Measurements from ENCODE around the gene CENPB. TPM values are rescaled to one million over a fixed set of nuclear protein-coding genes. Genes with fewer than 3 reads are reported as not detected.

The CENPB gene
- total RNA-seq, 1 experiment from 2014 or later: 13.0 TPM

- Histone ChIP-seq H3K9me3 (ENCODE audit: low read length) (no peaks in the 10 kb centered on the region), H3K27me3 (ENCODE audit: low read length) (no peaks in the 10 kb centered on the region), H3K4me3 (ENCODE audit: low read length) (no peak overlapping the region), H3K36me3 (ENCODE audit: insufficient read depth, low read length) (peaks cover 10% of the 10 kb centered on the region), H3K9ac (ENCODE audit: low read length) (no peak overlapping the region), H3K27ac (ENCODE audit: low read length) (no peak overlapping the region), H3K4me2 (ENCODE audit: low read depth, low read length, poor library complexity, severe bottlenecking) (no peak overlapping the region), H3K9me2 (replicated peaks; ENCODE audit: insufficient read depth, low read length) (no peaks in the 10 kb centered on the region), H3K4me1 (ENCODE audit: low read length) (no peaks in the 10 kb centered on the region), H2AFZ (ENCODE audit: low read length) (no peak overlapping the region), H3K79me2 (ENCODE audit: low read length) (peaks cover 10% of the 10 kb centered on the region), H4K20me1 (ENCODE audit: insufficient read depth, low read depth, low read length) (0 out of 2 replicates have a peak, but pooled peaks cover 4% of the 10 kb centered on the region)
- no peak for DNase-seq
Measured at GRCh38 chr20:3755814-3756480, 30.6 kb downstream of the CENPB start.

- H3K36me3 ChIP-seq (ENCODE audit: insufficient read depth, low read length): peaks cover 10% of the 10 kb centered on the region
- H3K4me1 ChIP-seq (ENCODE audit: low read length): no peaks in the 10 kb centered on the region
- no peaks in the 10 kb centered on the region for H3K9me3 ChIP-seq (ENCODE audit: low read length)
- no peak overlapping the region for H3K9ac ChIP-seq (ENCODE audit: low read length)
- no peak overlapping the region for H2AFZ ChIP-seq (ENCODE audit: low read length)
- H3K4me3 ChIP-seq (ENCODE audit: low read length): no peak overlapping the region
- 0 out of 2 replicates have a peak, but pooled peaks cover 6% of the 10 kb centered on the region for H4K20me1 ChIP-seq (ENCODE audit: insufficient read depth, low read depth, low read length)
- no peak overlapping the region for H3K27ac ChIP-seq (ENCODE audit: low read length)
- H3K27me3 ChIP-seq (ENCODE audit: low read length): no peaks in the 10 kb centered on the region
- DNase-seq: no peak
- H3K4me2 ChIP-seq (ENCODE audit: low read depth, low read length, poor library complexity, severe bottlenecking): no peak overlapping the region
- H3K9me2 ChIP-seq (replicated peaks; ENCODE audit: insufficient read depth, low read length): no peaks in the 10 kb centered on the region
- H3K79me2 ChIP-seq (ENCODE audit: low read length): peaks cover 4% of the 10 kb centered on the region
Measured at GRCh38 chr20:3755269-3755668, 31.3 kb downstream of the CENPB start.

- Histone ChIP-seq H3K9ac (ENCODE audit: low read length) (no peak overlapping the region), H3K27me3 (ENCODE audit: low read length) (no peaks in the 10 kb centered on the region), H3K4me1 (ENCODE audit: low read length) (no peaks in the 10 kb centered on the region)
Measured at GRCh38 chr20:3754276-3754630, 32.3 kb downstream of the CENPB start.

GRCh38 chr20:3753501-3754275, 32.9 kb downstream of the CENPB start:
- no peak for DNase-seq
- no peaks in the 10 kb centered on the region for H3K9me2 ChIP-seq (replicated peaks; ENCODE audit: insufficient read depth, low read length)
- H3K4me2 ChIP-seq (ENCODE audit: low read depth, low read length, poor library complexity, severe bottlenecking): no peak overlapping the region
- H3K27me3 ChIP-seq (ENCODE audit: low read length): no peaks in the 10 kb centered on the region
- no peak overlapping the region for H3K9ac ChIP-seq (ENCODE audit: low read length)
- H3K27ac ChIP-seq (ENCODE audit: low read length): no peak overlapping the region
- no peaks in the 10 kb centered on the region for H3K4me1 ChIP-seq (ENCODE audit: low read length)
- no peak overlapping the region for H2AFZ ChIP-seq (ENCODE audit: low read length)
- H3K79me2 ChIP-seq (ENCODE audit: low read length): no peaks in the 10 kb centered on the region
- H3K36me3 ChIP-seq (ENCODE audit: insufficient read depth, low read length): peaks cover 10% of the 10 kb centered on the region
- no peaks in the 10 kb centered on the region for H3K9me3 ChIP-seq (ENCODE audit: low read length)
- H3K4me3 ChIP-seq (ENCODE audit: low read length): no peak overlapping the region
- H4K20me1 ChIP-seq (ENCODE audit: insufficient read depth, low read depth, low read length): 0 out of 2 replicates have a peak, but pooled peaks cover 9% of the 10 kb centered on the region

More at GRCh38 chr20:3754276-3754630, 32.3 kb downstream of the CENPB start:
- Histone ChIP-seq H3K36me3 (ENCODE audit: insufficient read depth, low read length) (peaks cover 10% of the 10 kb centered on the region), H3K9me2 (replicated peaks; ENCODE audit: insufficient read depth, low read length) (no peaks in the 10 kb centered on the region), H4K20me1 (ENCODE audit: insufficient read depth, low read depth, low read length) (0 out of 2 replicates have a peak, but pooled peaks cover 9% of the 10 kb centered on the region), H2AFZ (ENCODE audit: low read length) (no peak overlapping the region), H3K4me2 (ENCODE audit: low read depth, low read length, poor library complexity, severe bottlenecking) (no peak overlapping the region), H3K4me3 (ENCODE audit: low read length) (no peak overlapping the region), H3K27ac (ENCODE audit: low read length) (no peak overlapping the region), H3K79me2 (ENCODE audit: low read length) (no peaks in the 10 kb centered on the region), H3K9me3 (ENCODE audit: low read length) (no peaks in the 10 kb centered on the region)
- no peak for DNase-seq

GRCh38 chr20:3753098-3753497, 33.4 kb downstream of the CENPB start:
- Histone ChIP-seq H3K4me3 (ENCODE audit: low read length) (no peak overlapping the region), H3K9me2 (replicated peaks; ENCODE audit: insufficient read depth, low read length) (no peaks in the 10 kb centered on the region), H4K20me1 (ENCODE audit: insufficient read depth, low read depth, low read length) (0 out of 2 replicates have a peak, but pooled peaks cover 9% of the 10 kb centered on the region), H3K27ac (ENCODE audit: low read length) (no peak overlapping the region), H3K9me3 (ENCODE audit: low read length) (no peaks in the 10 kb centered on the region), H3K9ac (ENCODE audit: low read length) (no peak overlapping the region), H3K4me1 (ENCODE audit: low read length) (no peaks in the 10 kb centered on the region), H2AFZ (ENCODE audit: low read length) (no peak overlapping the region), H3K4me2 (ENCODE audit: low read depth, low read length, poor library complexity, severe bottlenecking) (no peak overlapping the region), H3K27me3 (ENCODE audit: low read length) (no peaks in the 10 kb centered on the region), H3K79me2 (ENCODE audit: low read length) (no peaks in the 10 kb centered on the region), H3K36me3 (ENCODE audit: insufficient read depth, low read length) (peaks cover 8% of the 10 kb centered on the region)
- DNase-seq: peak; percentile 84

GRCh38 chr20:3752386-3752759, 34.2 kb downstream of the CENPB start:
- H3K9me3 ChIP-seq (ENCODE audit: low read length): no peaks in the 10 kb centered on the region
- no peaks in the 10 kb centered on the region for H3K27me3 ChIP-seq (ENCODE audit: low read length)
- peaks cover 4% of the 10 kb centered on the region for H3K36me3 ChIP-seq (ENCODE audit: insufficient read depth, low read length)
- H3K27ac ChIP-seq (ENCODE audit: low read length): no peak overlapping the region
- H3K4me3 ChIP-seq (ENCODE audit: low read length): no peak overlapping the region
- H3K4me2 ChIP-seq (ENCODE audit: low read depth, low read length, poor library complexity, severe bottlenecking): no peak overlapping the region
- H2AFZ ChIP-seq (ENCODE audit: low read length): no peak overlapping the region
- H3K9me2 ChIP-seq (replicated peaks; ENCODE audit: insufficient read depth, low read length): no peaks in the 10 kb centered on the region
- no peak overlapping the region for H3K9ac ChIP-seq (ENCODE audit: low read length)
- no peaks in the 10 kb centered on the region for H3K4me1 ChIP-seq (ENCODE audit: low read length)
- DNase-seq: no peak
- 0 out of 2 replicates have a peak, but pooled peaks cover 9% of the 10 kb centered on the region for H4K20me1 ChIP-seq (ENCODE audit: insufficient read depth, low read depth, low read length)
- no peaks in the 10 kb centered on the region for H3K79me2 ChIP-seq (ENCODE audit: low read length)

- H3K4me3 ChIP-seq (ENCODE audit: low read length): no peak overlapping the region
- H3K4me2 ChIP-seq (ENCODE audit: low read depth, low read length, poor library complexity, severe bottlenecking): no peak overlapping the region
Measured at GRCh38 chr20:3751675-3752385, 34.7 kb downstream of the CENPB start.

GRCh38 chr20:3751305-3751674, 35.2 kb downstream of the CENPB start:
- H3K9me3 ChIP-seq (ENCODE audit: low read length): no peaks in the 10 kb centered on the region
- H3K4me1 ChIP-seq (ENCODE audit: low read length): no peaks in the 10 kb centered on the region
- no peak overlapping the region for H3K4me2 ChIP-seq (ENCODE audit: low read depth, low read length, poor library complexity, severe bottlenecking)
- H3K9ac ChIP-seq (ENCODE audit: low read length): no peak overlapping the region
- no peaks in the 10 kb centered on the region for H3K9me2 ChIP-seq (replicated peaks; ENCODE audit: insufficient read depth, low read length)
- no peak overlapping the region for H3K27ac ChIP-seq (ENCODE audit: low read length)
- H4K20me1 ChIP-seq (ENCODE audit: insufficient read depth, low read depth, low read length): peaks cover 9% of the 10 kb centered on the region; the same call in 1 of the 2 replicates
- no peak for DNase-seq
- no peak overlapping the region for H3K4me3 ChIP-seq (ENCODE audit: low read length)
- no peaks in the 10 kb centered on the region for H3K27me3 ChIP-seq (ENCODE audit: low read length)
- H3K36me3 ChIP-seq (ENCODE audit: insufficient read depth, low read length): peaks cover 4% of the 10 kb centered on the region
- no peaks in the 10 kb centered on the region for H3K79me2 ChIP-seq (ENCODE audit: low read length)
- no peak overlapping the region for H2AFZ ChIP-seq (ENCODE audit: low read length)

More at GRCh38 chr20:3751675-3752385, 34.7 kb downstream of the CENPB start:
- Histone ChIP-seq H3K9ac (ENCODE audit: low read length) (no peak overlapping the region), H3K9me3 (ENCODE audit: low read length) (no peaks in the 10 kb centered on the region), H3K27ac (ENCODE audit: low read length) (no peak overlapping the region), H3K27me3 (ENCODE audit: low read length) (no peaks in the 10 kb centered on the region), H3K79me2 (ENCODE audit: low read length) (no peaks in the 10 kb centered on the region), H2AFZ (ENCODE audit: low read length) (no peak overlapping the region), H3K4me1 (ENCODE audit: low read length) (no peaks in the 10 kb centered on the region), H3K36me3 (ENCODE audit: insufficient read depth, low read length) (peaks cover 4% of the 10 kb centered on the region), H3K9me2 (replicated peaks; ENCODE audit: insufficient read depth, low read length) (no peaks in the 10 kb centered on the region), H4K20me1 (ENCODE audit: insufficient read depth, low read depth, low read length) (peaks cover 9% of the 10 kb centered on the region; the same call in 1 of the 2 replicates)
- no peak for DNase-seq

All from Karpas-422 (cell line).